Small intestine (tissue), 7 donors: ENCODE results near the gene EXPH5. TPM values are rescaled to one million over a fixed set of nuclear protein-coding genes. Genes with fewer than 3 reads are reported as not detected.
A peak's percentile ranks its signal among the peaks of the same experiment; 100 is the strongest.
"Not testable (repeated sequence)": the region's sequence is repeated elsewhere in the genome, so short reads cannot be mapped to it uniquely, and the experiment has no call there.

Experiments
- DNase-seq, 2 donors: peaks; one replicate each; pipeline versions ENCODE4 v3.0.0 to v3.0.0-alpha.2; 2013
- FAIRE-seq: peaks from 2 replicates; lab custom pipeline; 2012; peaks lifted over from hg19 to GRCh38; lab: Jason Lieb, UNC
- H3K27ac ChIP-seq, 3 donors: one replicate each; pipeline ENCODE4 v1.5.1; 2013; ENCODE audit warnings: low read length in 2 of 3, mild to moderate bottlenecking in 2 of 3, control low read depth in 1 of 3, inconsistent platforms in 1 of 3, low read depth in 1 of 3, moderate library complexity in 1 of 3
- H3K27me3 ChIP-seq, 3 donors: one replicate each; pipeline ENCODE4 v1.6.1; 2013; ENCODE audit warnings: low read length in 3 of 3, inconsistent platforms in 1 of 3; ENCODE audit not compliant: control insufficient read depth in 3 of 3, insufficient read depth in 3 of 3
- H3K36me3 ChIP-seq, 3 donors: one replicate each; pipeline ENCODE4 v1.6.1; 2013; ENCODE audit warnings: low read length in 3 of 3, inconsistent platforms in 1 of 3, low read depth in 1 of 3, mild to moderate bottlenecking in 1 of 3, moderate library complexity in 1 of 3; ENCODE audit not compliant: control insufficient read depth in 3 of 3, insufficient read depth in 2 of 3
- H3K4me1 ChIP-seq, 3 donors: one replicate each; pipeline ENCODE4 v1.6.1; 2013; ENCODE audit warnings: low read length in 2 of 3, inconsistent platforms in 1 of 3, low read depth in 1 of 3, mild to moderate bottlenecking in 1 of 3, moderate library complexity in 1 of 3; ENCODE audit not compliant: control insufficient read depth in 3 of 3, insufficient read depth in 2 of 3
- H3K4me3 ChIP-seq, 3 donors: one replicate each; pipeline ENCODE4 v1.5.1; 2013; ENCODE audit warnings: low read length in 3 of 3, control low read depth in 1 of 3, inconsistent platforms in 1 of 3, low read depth in 1 of 3, mild to moderate bottlenecking in 1 of 3, moderate library complexity in 1 of 3
- H3K9me3 ChIP-seq, 2 donors: one replicate each; pipeline ENCODE4 v1.6.1; 2013; ENCODE audit warnings: low read depth in 1 of 2, low read length in 1 of 2; ENCODE audit not compliant: control insufficient read depth in 2 of 2, insufficient read depth in 1 of 2
- WGBS, 3 donors: extraction: QIAGEN DNeasy Blood & Tissue Kit; methylation state at CpG; one replicate each; pipeline ENCODE4 v1.1.7; 2013; 5-methylcytosine and 5-hydroxymethylcytosine counted together
- polyA plus RNA-seq, 4 donors: library from polyadenylated mRNA; stranded (reverse) in 3 of 4; unstranded in 1 of 4; fragments of 200-250 nt in 3 of 4; fragments of 120-200 nt in 1 of 4; gene quantifications; one replicate each; pipeline versions ENCODE4 v1.2.1 to v1.2.3, GENCODE V29; 2013
- donor health status: healthy with polysubstance abuse.
- donor health status: control.
- donor health status: control.
- donor health status: Bipolar disorder and iron deficiency.
- donor health status: healthy.

Gene EXPH5
- polyA plus RNA-seq, 4 donors = 0.22 to 1.8 (median 0.60) TPM

GRCh38 chr11:108586600-108586999, 7.0 kb downstream of the EXPH5 start:
- no peak for FAIRE-seq
- no peaks in the 10 kb centered on the region for H3K36me3 ChIP-seq
- H3K4me3 ChIP-seq = no peak overlapping the region
- H3K27me3 ChIP-seq = no peaks in the 10 kb centered on the region
- WGBS, 3 donors = 53 to 68% (median 60%) methylated on average over 3 of the region's 3 CpGs
- H3K9me3 ChIP-seq = no peaks in the 10 kb centered on the region
- H3K4me1 ChIP-seq = no peaks in the 10 kb centered on the region
- no peak overlapping the region for H3K27ac ChIP-seq
- DNase-seq = peak in 1 of 2 donors; percentile 27

GRCh38 chr11:108586185-108586584, 7.4 kb downstream of the EXPH5 start:
- not testable (repeated sequence) for FAIRE-seq, H3K9me3 ChIP-seq, H3K27me3 ChIP-seq, H3K36me3 ChIP-seq, H3K27ac ChIP-seq, DNase-seq, H3K4me3 ChIP-seq, H3K4me1 ChIP-seq
- WGBS, 3 donors = 95 to 99% (median 97%) methylated on average over 4 of the region's 4 CpGs

GRCh38 chr11:108584973-108585372, 8.6 kb downstream of the EXPH5 start:
- H3K36me3 ChIP-seq = no peaks in the 10 kb centered on the region
- no peaks in the 10 kb centered on the region for H3K4me1 ChIP-seq
- no peak overlapping the region for H3K27ac ChIP-seq
- no peaks in the 10 kb centered on the region for H3K27me3 ChIP-seq
- no peak for FAIRE-seq
- H3K9me3 ChIP-seq = no peaks in the 10 kb centered on the region
- H3K4me3 ChIP-seq = no peak overlapping the region
- DNase-seq = no peak

GRCh38 chr11:108580645-108581044, 12.9 kb downstream of the EXPH5 start:
- H3K4me3 ChIP-seq = no peak overlapping the region
- FAIRE-seq (no peak), DNase-seq (no peak)
- no peak overlapping the region for H3K27ac ChIP-seq
- no peaks in the 10 kb centered on the region for H3K9me3 ChIP-seq
- H3K27me3 ChIP-seq = no peaks in the 10 kb centered on the region
- no peaks in the 10 kb centered on the region for H3K36me3 ChIP-seq
- H3K4me1 ChIP-seq = no peaks in the 10 kb centered on the region
- WGBS, 3 donors = 88 to 98% (median 93%) methylated on average over 2 of the region's 2 CpGs

- no peaks in the 10 kb centered on the region for H3K4me1 ChIP-seq
- peaks cover 0 to 2% of the 10 kb centered on the region in 2 donors for H3K9me3 ChIP-seq
- no peak overlapping the region for H3K27ac ChIP-seq
- no peak overlapping the region for H3K4me3 ChIP-seq
- FAIRE-seq (no peak), DNase-seq (no peak)
- no peaks in the 10 kb centered on the region for H3K36me3 ChIP-seq
- H3K27me3 ChIP-seq = no peaks in the 10 kb centered on the region
These were observed 13.5 kb downstream of the EXPH5 start for GRCh38 chr11:108580043-108580442.

GRCh38 chr11:108576523-108576922, 17.0 kb downstream of the EXPH5 start:
- 0 to 31% (median 18%) methylated on average over 1 of the region's 1 CpG for WGBS, 3 donors
- H3K27me3 ChIP-seq = no peaks in the 10 kb centered on the region
- H3K27ac ChIP-seq = no peak overlapping the region
- H3K9me3 ChIP-seq = peaks cover 0 to 5% of the 10 kb centered on the region in 2 donors
- FAIRE-seq (no peak), DNase-seq (no peak)
- H3K4me1 ChIP-seq = no peaks in the 10 kb centered on the region
- H3K36me3 ChIP-seq = no peaks in the 10 kb centered on the region
- H3K4me3 ChIP-seq = no peak overlapping the region

GRCh38 chr11:108574675-108575074, 18.9 kb downstream of the EXPH5 start:
- DNase-seq (no peak), FAIRE-seq (no peak)
- Histone ChIP-seq H3K4me3 (no peak overlapping the region), H3K27ac (no peak overlapping the region), H3K36me3 (no peaks in the 10 kb centered on the region), H3K4me1 (no peaks in the 10 kb centered on the region), H3K9me3 (peaks cover 0 to 5% of the 10 kb centered on the region in 2 donors), H3K27me3 (no peaks in the 10 kb centered on the region)
- 90 to 96% (median 91%) methylated on average over 4 of the region's 4 CpGs for WGBS, 3 donors

- no peaks in the 10 kb centered on the region for H3K27me3 ChIP-seq
- H3K27ac ChIP-seq = no peak overlapping the region
- H3K9me3 ChIP-seq = peaks cover 0 to 5% of the 10 kb centered on the region in 2 donors
- no peaks in the 10 kb centered on the region for H3K4me1 ChIP-seq
- H3K36me3 ChIP-seq = no peaks in the 10 kb centered on the region
- no peak overlapping the region for H3K4me3 ChIP-seq
- FAIRE-seq (no peak), DNase-seq (peak in 1 of 2 donors; percentile 18)
- 33 to 59% (median 52%) methylated on average over 2 of the region's 2 CpGs for WGBS, 3 donors
These were observed 22.6 kb downstream of the EXPH5 start for GRCh38 chr11:108571001-108571400.

- DNase-seq (no peak), FAIRE-seq (no peak)
- Histone ChIP-seq H3K36me3 (no peaks in the 10 kb centered on the region), H3K9me3 (peaks cover 0 to 3% of the 10 kb centered on the region in 2 donors), H3K4me1 (no peaks in the 10 kb centered on the region), H3K27ac (no peak overlapping the region), H3K4me3 (no peak overlapping the region), H3K27me3 (no peaks in the 10 kb centered on the region)
- 91 to 100% (median 95%) methylated on average over 1 of the region's 1 CpG for WGBS, 3 donors
These were observed 23.7 kb downstream of the EXPH5 start for GRCh38 chr11:108569896-108570295.
